Body of pancreas (tissue), 4 donors: ENCODE results near the gene LRRC9.

Experiments
- POLR2A ChIP-seq, 3 donors: fragments of 450-650 bp; IDR thresholded peaks; one replicate each; pipeline ENCODE4 v1.6.1; 2016; ENCODE audit warnings: antibody characterized with exemption in 3 of 3, mild to moderate bottlenecking in 2 of 3
- TF ChIP-seq, protein P1 (sequence below), 7 experiments: fragments of 450-650 bp in 4 of 7; fragments of 200-600 bp in 3 of 7; sonication (generic) in 3 of 7; IDR thresholded peaks; one replicate each; pipeline ENCODE4 v1.5.1; 2016 to 2019; ENCODE audit warnings: antibody characterized with exemption in 7 of 7

DNA sequence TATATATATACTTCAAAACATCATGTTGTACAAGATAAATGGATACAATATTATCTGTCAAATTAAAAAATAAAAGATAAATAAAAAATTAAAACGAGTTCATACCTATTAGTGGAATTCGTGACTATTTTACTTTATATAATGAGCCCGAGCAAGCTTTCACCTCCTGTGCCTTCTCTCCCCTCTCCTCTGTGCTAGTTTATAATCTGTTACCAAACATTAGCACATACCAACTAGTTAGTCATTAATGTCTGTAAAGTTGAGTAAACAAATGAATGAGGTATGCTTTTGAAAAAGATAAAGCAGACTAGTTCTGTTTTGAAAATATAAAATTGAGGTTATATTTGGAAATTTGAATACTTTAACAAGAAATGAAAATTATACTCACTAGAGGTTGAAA is 84.0 kb downstream of the LRRC9 start:
- TF ChIP-seq POLR2A (IDR thresholded peaks at IDR 0.05): peak in 2 of 3 donors; percentile 20 to 42
- TF ChIP-seq, protein P1, sequence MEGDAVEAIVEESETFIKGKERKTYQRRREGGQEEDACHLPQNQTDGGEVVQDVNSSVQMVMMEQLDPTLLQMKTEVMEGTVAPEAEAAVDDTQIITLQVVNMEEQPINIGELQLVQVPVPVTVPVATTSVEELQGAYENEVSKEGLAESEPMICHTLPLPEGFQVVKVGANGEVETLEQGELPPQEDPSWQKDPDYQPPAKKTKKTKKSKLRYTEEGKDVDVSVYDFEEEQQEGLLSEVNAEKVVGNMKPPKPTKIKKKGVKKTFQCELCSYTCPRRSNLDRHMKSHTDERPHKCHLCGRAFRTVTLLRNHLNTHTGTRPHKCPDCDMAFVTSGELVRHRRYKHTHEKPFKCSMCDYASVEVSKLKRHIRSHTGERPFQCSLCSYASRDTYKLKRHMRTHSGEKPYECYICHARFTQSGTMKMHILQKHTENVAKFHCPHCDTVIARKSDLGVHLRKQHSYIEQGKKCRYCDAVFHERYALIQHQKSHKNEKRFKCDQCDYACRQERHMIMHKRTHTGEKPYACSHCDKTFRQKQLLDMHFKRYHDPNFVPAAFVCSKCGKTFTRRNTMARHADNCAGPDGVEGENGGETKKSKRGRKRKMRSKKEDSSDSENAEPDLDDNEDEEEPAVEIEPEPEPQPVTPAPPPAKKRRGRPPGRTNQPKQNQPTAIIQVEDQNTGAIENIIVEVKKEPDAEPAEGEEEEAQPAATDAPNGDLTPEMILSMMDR (IDR thresholded peaks at IDR 0.05): no peak
